T-cell (primary cell): Measurements from ENCODE around the gene SULF2. TPM values are rescaled to one million over a fixed set of nuclear protein-coding genes. Genes with fewer than 3 reads are reported as not detected.

Experiments
- ATAC-seq, 4 experiments: fragments of 200-7000 bp in 3 of 4; fragments of 150-1000 bp in 1 of 4; cut with Tn5 transposase; replicated peaks in 1 of 4; 1 replicate in 3 of 4; 2 replicates in 1 of 4; pipeline ENCODE4 v1.10.0; 2021; ENCODE audit warnings: moderate library complexity in 3 of 4, mild to moderate bottlenecking in 2 of 4, moderate number of reproducible peaks in 1 of 4
- CTCF ChIA-PET, 2 donors: fragments of 300-600 bp; sonication (Branson Sonifier 250); formaldehyde crosslinking; loops; one replicate each; lab custom pipeline; 2022; ENCODE audit warnings: antibody characterized with exemption in 2 of 2; lab: Charles Lee
- POLR2A ChIA-PET, 2 donors: fragments of 300-600 bp; sonication (Branson Sonifier 250); formaldehyde crosslinking; loops; one replicate each; lab custom pipeline; 2022; ENCODE audit warnings: antibody characterized with exemption in 2 of 2; lab: Charles Lee
- DNase-seq, 35 experiments: peaks; one replicate each; pipeline versions ENCODE4 v3.0.0 to v3.0.0-alpha.2; 2013 to 2023
- H3K27ac ChIP-seq: one replicate; pipeline ENCODE4 v1.5.1; 2013; ENCODE audit warnings: low read length
- H3K27me3 ChIP-seq, 2 experiments: replicated peaks in 1 of 2; 1 replicate in 1 of 2; 2 replicates in 1 of 2; pipeline versions ENCODE4 v1.6.1 to v1.7.0; 2013; ENCODE audit warnings: low read length in 1 of 2, mixed read lengths in 1 of 2; ENCODE audit not compliant: control insufficient read depth in 2 of 2, insufficient read depth in 2 of 2; ENCODE audit errors: extremely low read depth in 1 of 2
- H3K36me3 ChIP-seq, 2 donors: 1 replicate in 1 of 2; 2 replicates in 1 of 2; pipeline versions ENCODE4 v1.6.1 to v1.7.0; 2013; ENCODE audit warnings: low read length in 1 of 2; ENCODE audit not compliant: control insufficient read depth in 2 of 2, insufficient read depth in 1 of 2; ENCODE audit errors: extremely low read depth in 1 of 2
- H3K4me1 ChIP-seq, 2 experiments: 1 replicate in 1 of 2; 2 replicates in 1 of 2; pipeline versions ENCODE4 v1.6.1 to v1.7.0; 2013; ENCODE audit warnings: low read length in 2 of 2, mixed read lengths in 1 of 2; ENCODE audit not compliant: insufficient read depth in 2 of 2, control insufficient read depth in 1 of 2; ENCODE audit errors: extremely low read depth in 1 of 2
- H3K4me3 ChIP-seq, 2 donors: 1 replicate in 1 of 2; 2 replicates in 1 of 2; pipeline versions ENCODE4 v1.5.1 to v1.7.0; 2013; ENCODE audit warnings: mild to moderate bottlenecking in 2 of 2, low read length in 1 of 2, moderate library complexity in 1 of 2; ENCODE audit not compliant: control insufficient read depth in 1 of 2; ENCODE audit errors: extremely low read depth in 1 of 2
- H3K9me3 ChIP-seq: 2 replicates; pipeline ENCODE4 v1.7.0; 2013
- H3K27ac Mint-ChIP-seq, 2 donors: one replicate each; pipeline ENCODE4 v1.8.0; 2020 to 2021; ENCODE audit warnings: mild to moderate bottlenecking in 2 of 2, mixed read lengths in 2 of 2
- H3K27me3 Mint-ChIP-seq, 2 donors: one replicate each; pipeline ENCODE4 v1.8.0; 2021 to 2022; ENCODE audit warnings: mixed read lengths in 2 of 2
- H3K36me3 Mint-ChIP-seq: one replicate; pipeline ENCODE4 v1.8.0; 2021; ENCODE audit warnings: mixed read lengths
- H3K4me1 Mint-ChIP-seq, 3 donors: one replicate each; pipeline ENCODE4 v1.8.0; 2020 to 2022; ENCODE audit warnings: mixed read lengths in 3 of 3, mild to moderate bottlenecking in 1 of 3
- H3K4me3 Mint-ChIP-seq, 3 donors: one replicate each; pipeline ENCODE4 v1.8.0; 2020 to 2022; ENCODE audit warnings: mild to moderate bottlenecking in 3 of 3, mixed read lengths in 3 of 3, moderate library complexity in 3 of 3
- H3K9me3 Mint-ChIP-seq, 3 donors: one replicate each; pipeline ENCODE4 v1.8.0; 2020 to 2022; ENCODE audit warnings: mixed read lengths in 3 of 3
- WGBS: methylation state at CpG from one replicate; pipeline ENCODE4 v1.1.5; 2013; ENCODE audit warnings: missing lambda C conversion rate; ENCODE audit not compliant: insufficient coverage; 5-methylcytosine and 5-hydroxymethylcytosine counted together
- total RNA-seq, 35 experiments: library from RNA in 6 of 35; stranded (reverse) in 6 of 35; fragments of 120-200 nt in 1 of 35; gene quantifications; one replicate each; pipeline versions ENCODE4 v1.2.1 to v1.2.4 and lab custom pipeline; 2013 to 2026

SULF2 gene
- total RNA-seq, 5 donors from 2014 or later (not counting 1 experiment from before 2014, with no cell fraction given): 0.76 to 1.7 (median 1.3) TPM

GRCh38 chr20:47775841-47776240 is 9.4 kb downstream of the SULF2 start:
- CTCF ChIA-PET: no interaction called here
- no peaks in the 10 kb centered on the region for H3K9me3 ChIP-seq
- WGBS: 67% methylated on average over 1 of the region's 5 CpGs

GRCh38 chr20:47775039-47775438 is 10.2 kb downstream of the SULF2 start:
- H3K9me3 ChIP-seq: no peaks in the 10 kb centered on the region
- DNase-seq (no peak), ATAC-seq (no peak)
- POLR2A ChIA-PET: no interaction called here
- H3K4me3 ChIP-seq: no peak overlapping the region
- Mint-ChIP-seq H3K9me3 (peaks cover 0 to 21% (median 7%) of the 10 kb centered on the region in 3 donors), H3K36me3 (no peaks in the 10 kb centered on the region), H3K27ac (no peak overlapping the region), H3K27me3 (peaks cover 3 to 4% of the 10 kb centered on the region in 2 donors), H3K4me3 (no peak overlapping the region), H3K4me1 (no peaks in the 10 kb centered on the region)
- H3K27ac ChIP-seq: no peak overlapping the region
- 87% methylated on average over 5 of the region's 5 CpGs for WGBS
- H3K27me3 ChIP-seq: peaks cover 0 to 15% of the 10 kb centered on the region in 2 experiments
- no peaks in the 10 kb centered on the region for H3K36me3 ChIP-seq
- CTCF ChIA-PET: no interaction called here
- no peaks in the 10 kb centered on the region for H3K4me1 ChIP-seq

More at GRCh38 chr20:47775841-47776240, 9.4 kb downstream of the SULF2 start:
- Mint-ChIP-seq H3K9me3 (peaks cover 0 to 15% (median 7%) of the 10 kb centered on the region in 3 donors), H3K4me1 (no peaks in the 10 kb centered on the region), H3K27ac (no peak overlapping the region), H3K27me3 (peaks cover 3 to 4% of the 10 kb centered on the region in 2 donors), H3K4me3 (no peak overlapping the region), H3K36me3 (no peaks in the 10 kb centered on the region)
- no peak for DNase-seq
- Histone ChIP-seq H3K27me3 (peaks cover 0 to 15% of the 10 kb centered on the region in 2 experiments), H3K4me3 (no peak overlapping the region), H3K4me1 (no peaks in the 10 kb centered on the region), H3K27ac (no peak overlapping the region), H3K36me3 (no peaks in the 10 kb centered on the region)
- no peak for ATAC-seq
- POLR2A ChIA-PET: no interaction called here

- 83% methylated on average over 10 of the region's 14 CpGs for WGBS
- DNase-seq (no peak), ATAC-seq (no peak)
- H3K27me3 ChIP-seq: peaks cover 0 to 15% of the 10 kb centered on the region in 2 experiments
- POLR2A ChIA-PET: no interaction called here
- no peaks in the 10 kb centered on the region for H3K4me1 ChIP-seq
- H3K9me3 ChIP-seq: no peaks in the 10 kb centered on the region
- no peaks in the 10 kb centered on the region for H3K36me3 Mint-ChIP-seq
- no peak overlapping the region for H3K27ac Mint-ChIP-seq
- no peaks in the 10 kb centered on the region for H3K36me3 ChIP-seq
- H3K4me3 ChIP-seq: no peak overlapping the region
- H3K27me3 Mint-ChIP-seq: peaks cover 4 to 8% of the 10 kb centered on the region in 2 donors
- CTCF ChIA-PET: no interaction called here
- H3K4me1 Mint-ChIP-seq: no peaks in the 10 kb centered on the region
- H3K9me3 Mint-ChIP-seq: peaks cover 0 to 21% (median 7%) of the 10 kb centered on the region in 3 donors
- no peak overlapping the region for H3K27ac ChIP-seq
- H3K4me3 Mint-ChIP-seq: no peak overlapping the region
Measured at GRCh38 chr20:47774131-47774777, 11.0 kb downstream of the SULF2 start.

GRCh38 chr20:47773371-47773786 is 11.9 kb downstream of the SULF2 start:
- ATAC-seq (no peak), DNase-seq (no peak)
- Mint-ChIP-seq H3K27me3 (peaks cover 4 to 8% of the 10 kb centered on the region in 2 donors), H3K4me3 (no peak overlapping the region), H3K27ac (no peak overlapping the region), H3K9me3 (peaks cover 0 to 21% (median 7%) of the 10 kb centered on the region in 3 donors), H3K4me1 (no peaks in the 10 kb centered on the region), H3K36me3 (no peaks in the 10 kb centered on the region)
- Histone ChIP-seq H3K36me3 (no peaks in the 10 kb centered on the region), H3K27me3 (peaks cover 0 to 15% of the 10 kb centered on the region in 2 experiments), H3K27ac (no peak overlapping the region), H3K4me3 (no peak overlapping the region), H3K4me1 (no peaks in the 10 kb centered on the region), H3K9me3 (no peaks in the 10 kb centered on the region)
- POLR2A ChIA-PET: no interaction called here
- 80% methylated on average over 5 of the region's 8 CpGs for WGBS
- CTCF ChIA-PET: no interaction called here

GRCh38 chr20:47770935-47771334 is 14.3 kb downstream of the SULF2 start:
- ATAC-seq (no peak), DNase-seq (no peak)
- Mint-ChIP-seq H3K9me3 (peaks cover 0 to 13% (median 7%) of the 10 kb centered on the region in 3 donors), H3K4me3 (no peak overlapping the region), H3K4me1 (no peaks in the 10 kb centered on the region), H3K36me3 (no peaks in the 10 kb centered on the region), H3K27ac (no peak overlapping the region), H3K27me3 (peaks cover 2 to 8% of the 10 kb centered on the region in 2 donors)
- no peak overlapping the region for H3K4me3 ChIP-seq
- H3K27me3 ChIP-seq: peaks cover 0 to 8% of the 10 kb centered on the region in 2 experiments
- 83% methylated on average over 11 of the region's 12 CpGs for WGBS
- no peaks in the 10 kb centered on the region for H3K9me3 ChIP-seq
- no peaks in the 10 kb centered on the region for H3K36me3 ChIP-seq
- ChIA-PET POLR2A (interaction anchor here in 1 of 2 donors (0.6 kb wide), 1 partner anchor 121 kb away, joined by 7 read pairs; no protein-coding TSS in a partner anchor), CTCF (no interaction called here)
- no peak overlapping the region for H3K27ac ChIP-seq
- H3K4me1 ChIP-seq: no peaks in the 10 kb centered on the region

- WGBS: 86% methylated on average over 12 of the region's 16 CpGs
- H3K27ac ChIP-seq: no peak overlapping the region
- H3K27me3 Mint-ChIP-seq: peaks cover 4 to 9% of the 10 kb centered on the region in 2 donors
Measured at GRCh38 chr20:47768016-47768824, 17.1 kb downstream of the SULF2 start.

More at GRCh38 chr20:47768016-47768824, 17.1 kb downstream of the SULF2 start:
- CTCF ChIA-PET: no interaction called here
- Mint-ChIP-seq H3K4me3 (no peak overlapping the region), H3K9me3 (peaks cover 0 to 6% (median 0%) of the 10 kb centered on the region in 3 donors), H3K4me1 (no peaks in the 10 kb centered on the region), H3K27ac (no peak overlapping the region), H3K36me3 (no peaks in the 10 kb centered on the region)
- Histone ChIP-seq H3K36me3 (no peaks in the 10 kb centered on the region), H3K4me1 (no peaks in the 10 kb centered on the region), H3K4me3 (no peak overlapping the region), H3K9me3 (no peaks in the 10 kb centered on the region), H3K27me3 (peaks cover 0 to 20% of the 10 kb centered on the region in 2 experiments)
- POLR2A ChIA-PET: no interaction called here
- DNase-seq (peak in 1 of 35 experiments; percentile 21), ATAC-seq (no peak)
